ENCODE results near the gene YBX3.
"Not testable (repeated sequence)": the region's sequence is repeated elsewhere in the genome, so short reads cannot be mapped to it uniquely, and the experiment has no call there.

YBX3 gene

DNA sequence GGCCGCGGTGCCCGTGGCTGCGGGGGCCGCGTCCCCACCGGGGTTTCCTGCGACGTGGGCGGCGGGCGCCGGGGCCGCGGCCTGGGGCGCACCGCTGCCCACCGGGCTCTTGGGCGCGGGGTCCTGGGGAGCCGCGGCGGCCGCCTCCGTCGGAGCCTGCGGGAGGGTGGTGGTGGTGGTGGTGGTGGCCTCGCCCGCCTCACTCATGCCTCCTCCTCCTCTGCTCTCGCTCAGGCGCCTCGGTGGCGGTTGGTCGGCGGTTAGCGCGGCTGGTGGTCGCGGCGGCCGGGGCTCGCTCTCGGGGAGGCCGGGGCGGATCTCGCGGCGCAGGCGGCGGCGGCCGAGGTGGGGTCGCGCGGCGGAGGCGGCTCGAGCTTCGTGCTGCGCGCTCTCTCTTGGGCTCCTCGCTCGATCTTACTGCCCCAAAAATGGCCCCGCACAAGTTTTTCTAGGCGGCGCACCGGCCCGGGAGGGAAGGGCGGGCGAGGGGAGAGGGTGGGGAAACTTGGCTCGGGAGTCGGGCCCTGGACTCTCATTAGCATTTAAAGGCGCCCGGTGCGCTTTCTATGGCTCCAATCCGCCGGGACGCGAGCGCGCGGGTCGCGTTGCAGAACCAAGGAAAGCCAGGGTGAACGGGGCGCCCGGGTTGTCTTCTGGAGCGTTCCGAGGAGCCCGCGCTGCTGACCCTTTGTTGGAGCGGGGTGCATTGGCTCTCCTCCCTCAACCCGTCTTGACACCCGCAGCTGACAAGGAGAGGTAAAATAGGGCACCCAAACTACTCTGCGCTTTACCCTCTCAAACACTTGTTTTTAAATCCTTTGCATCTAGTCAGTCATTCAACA, at the start of gene YBX3:
TSS of gene YBX3 (minus strand) at position 419 of the 842 bp plus-strand sequence. CDS start at position 207, 212 bp downstream.
- DNase-seq, result peak; percentile 66

DNA sequence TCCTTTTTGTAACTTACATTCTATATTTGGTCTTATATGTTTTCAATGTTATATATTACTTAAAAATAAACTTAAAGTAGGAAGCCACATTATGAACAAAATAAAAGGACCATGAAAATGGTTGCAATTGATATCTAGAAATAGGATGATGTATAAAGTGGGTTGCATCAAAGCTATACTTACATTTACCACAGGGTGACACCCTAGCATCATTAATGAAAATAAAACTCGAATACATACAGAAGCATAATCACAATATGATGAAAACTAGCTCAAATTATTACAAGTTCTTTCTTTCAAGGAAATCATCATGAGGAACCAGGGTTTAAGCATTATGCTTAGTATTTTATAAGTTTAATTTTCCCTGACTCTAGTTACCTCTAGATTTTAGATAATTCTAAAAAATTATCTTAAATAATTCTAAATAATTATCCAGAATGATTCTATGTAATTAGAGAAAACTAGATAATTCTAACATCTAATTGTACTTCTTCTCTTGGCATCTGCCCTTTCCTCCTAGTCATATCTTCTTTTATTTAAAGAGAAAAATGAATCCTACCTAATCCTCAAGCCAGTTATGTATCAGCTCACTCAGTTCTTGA, 48.1 kb upstream of the YBX3 start:
- DNase-seq, result peak; percentile 4

DNA sequence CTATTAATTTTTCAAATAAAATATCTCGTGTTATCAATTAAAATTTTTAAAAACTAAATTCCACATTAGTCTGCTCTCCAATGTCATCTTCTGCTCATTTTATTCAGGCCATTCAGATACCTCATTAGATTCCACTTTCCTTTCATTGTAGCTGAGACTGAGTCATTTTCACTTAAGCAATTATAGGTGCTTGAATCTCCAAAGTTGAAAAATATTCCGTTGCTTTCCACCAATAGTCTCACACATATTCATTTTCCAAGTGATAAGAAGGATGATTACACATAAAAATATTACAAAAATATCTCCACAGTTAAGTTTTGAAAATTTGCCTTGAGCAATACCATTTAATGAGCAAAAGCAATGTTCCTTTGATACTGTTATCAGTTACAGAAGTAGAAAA, 36.5 kb upstream of the YBX3 start:
- DNase-seq, result no peak

DNA sequence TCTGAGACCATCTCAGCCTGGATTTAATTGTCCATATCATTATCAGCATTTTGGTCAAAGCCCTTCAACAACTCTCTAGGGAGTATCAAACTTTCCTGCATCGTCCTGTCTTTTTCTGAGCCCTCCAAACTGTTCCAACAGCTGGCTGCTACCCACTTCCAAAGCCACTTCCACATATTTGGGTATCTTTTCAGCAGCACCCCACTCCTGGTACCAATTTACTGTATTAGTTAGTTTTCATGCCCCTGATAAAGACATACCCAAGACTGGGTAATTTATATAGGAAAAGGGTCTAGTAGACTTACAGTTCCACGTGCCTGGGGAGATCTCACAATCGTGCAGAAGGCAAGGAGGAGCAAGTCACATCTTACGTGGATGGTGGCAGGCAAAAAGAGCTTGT, 33.1 kb upstream of the YBX3 start:
- no peak for DNase-seq

DNA sequence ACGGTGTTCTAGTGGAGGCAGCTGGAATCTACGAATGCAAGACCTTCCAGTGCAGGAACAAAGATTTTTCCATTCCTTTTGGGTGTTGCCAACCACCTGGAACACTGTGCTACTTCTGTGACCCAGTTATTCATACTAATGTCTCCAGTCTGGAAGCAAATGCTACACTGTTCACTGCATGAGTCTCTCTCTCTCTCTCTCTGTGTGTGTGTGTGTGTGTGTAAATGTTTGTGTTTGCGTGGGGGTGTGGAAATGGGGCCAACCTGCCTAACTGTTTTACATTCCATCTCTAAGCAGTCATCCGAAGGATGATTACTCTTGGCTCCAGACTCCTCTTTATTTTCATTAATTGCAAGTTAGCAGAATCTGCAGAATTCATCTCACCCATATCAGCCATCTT, 29.9 kb upstream of the YBX3 start:
- DNase-seq, result no peak

DNA sequence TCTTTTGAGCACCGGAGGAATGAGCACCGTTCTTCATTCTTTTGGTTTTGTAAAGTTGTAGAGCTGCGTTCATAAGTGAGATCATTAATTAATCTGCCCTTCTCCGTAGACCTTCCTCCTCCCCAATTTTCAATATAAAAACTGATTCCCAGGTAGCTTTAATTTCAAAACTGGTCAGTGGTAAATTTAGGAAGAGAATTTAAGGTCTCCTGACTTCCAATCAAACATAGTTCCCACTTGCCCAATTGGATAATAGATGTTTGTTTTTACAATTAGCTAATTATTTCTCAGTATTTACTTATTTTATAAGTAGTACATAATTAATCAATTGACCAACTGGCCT, 27.2 kb upstream of the YBX3 start:
- no peak for DNase-seq

DNA sequence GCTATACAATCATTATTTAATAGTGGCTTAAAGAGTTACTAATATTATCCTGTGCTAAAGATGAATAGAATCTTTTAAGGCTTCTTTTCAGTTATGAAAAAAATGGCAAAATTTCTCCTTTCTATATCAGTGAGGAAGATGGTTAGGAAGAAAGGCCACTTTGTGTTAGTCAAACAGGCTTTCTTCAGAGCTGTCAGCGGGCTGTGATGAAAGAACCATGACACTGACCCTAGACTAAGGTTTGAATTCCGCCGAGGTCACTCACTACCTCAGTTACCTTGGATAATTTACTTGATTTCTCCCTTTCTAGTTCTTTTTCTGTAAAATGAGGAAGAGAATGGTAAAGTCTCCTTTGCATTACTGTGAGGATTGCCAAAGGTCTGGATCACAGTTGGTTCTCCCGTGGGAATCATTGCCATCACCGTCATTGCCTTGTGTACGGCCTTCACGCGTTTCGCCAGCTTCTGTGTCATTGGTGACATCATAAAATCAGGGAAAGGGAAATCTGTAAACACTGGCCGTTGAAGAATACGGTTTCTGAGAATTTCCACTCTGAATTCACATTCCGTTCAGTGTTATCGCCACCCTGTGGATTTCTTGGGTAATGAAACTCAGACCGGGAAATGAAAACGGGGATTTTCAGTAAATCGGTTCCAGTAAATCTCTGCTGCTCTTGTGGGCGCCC, 26.7 kb upstream of the YBX3 start:
- peak; percentile 93 for DNase-seq

DNA sequence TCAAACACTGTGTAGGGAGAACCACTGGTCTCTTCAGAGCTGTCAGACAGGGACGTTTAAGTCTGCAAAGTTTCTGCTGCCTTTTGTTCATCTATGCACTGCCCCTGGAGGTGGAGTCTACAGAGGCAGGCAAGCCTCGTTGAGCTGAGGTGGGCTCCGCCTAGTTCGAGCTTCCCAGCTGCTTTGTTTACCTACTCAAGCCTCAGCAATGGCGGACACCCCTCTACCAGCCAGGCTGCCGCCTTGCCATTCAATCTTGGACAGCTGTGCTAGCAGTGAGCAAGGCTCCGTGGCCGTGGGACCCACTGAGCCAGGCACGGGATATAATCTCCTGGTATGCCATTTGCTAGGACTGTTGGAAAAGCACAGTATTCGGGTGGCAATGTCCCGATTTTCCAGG, 24.6 kb upstream of the YBX3 start:
- no peak for DNase-seq

DNA sequence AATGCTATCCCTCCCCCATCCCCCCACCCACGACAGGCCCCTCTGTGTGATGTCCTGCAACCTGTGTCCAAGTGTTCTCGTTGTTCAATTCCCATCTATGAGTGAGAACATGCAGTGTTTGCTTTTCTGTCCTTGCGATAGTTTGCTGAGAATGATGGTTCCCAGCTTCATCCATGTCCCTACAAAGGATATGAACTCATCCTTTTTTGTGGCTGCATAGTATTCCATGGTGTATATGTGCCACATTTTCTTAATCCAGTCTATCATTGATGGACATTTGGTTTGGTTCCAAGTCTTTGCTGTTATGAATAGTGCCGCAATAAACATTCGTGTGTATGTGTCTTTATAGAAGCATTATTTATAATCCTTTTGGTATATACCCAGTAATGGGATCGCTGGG, 20.3 kb upstream of the YBX3 start:
- DNase-seq, result not testable (repeated sequence)

DNA sequence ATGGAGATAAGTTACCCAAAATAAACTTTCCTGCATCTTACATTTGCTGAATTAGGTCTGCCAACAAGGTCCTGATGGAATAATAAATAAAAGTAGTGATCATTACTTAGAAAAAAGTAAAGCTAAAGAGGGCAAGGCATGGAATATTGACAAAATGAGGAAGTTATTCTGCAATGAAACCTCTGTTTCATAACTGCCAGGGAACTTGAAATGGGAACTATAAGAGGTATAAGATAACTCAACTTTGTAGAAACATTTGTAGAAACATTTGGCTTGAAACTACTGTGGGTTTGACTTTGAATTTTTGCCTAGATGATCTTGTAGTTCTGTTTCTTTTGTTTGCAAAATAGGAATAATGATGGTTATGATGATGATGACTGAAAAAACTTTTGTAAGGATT, 18.7 kb upstream of the YBX3 start:
- no peak for DNase-seq

DNA sequence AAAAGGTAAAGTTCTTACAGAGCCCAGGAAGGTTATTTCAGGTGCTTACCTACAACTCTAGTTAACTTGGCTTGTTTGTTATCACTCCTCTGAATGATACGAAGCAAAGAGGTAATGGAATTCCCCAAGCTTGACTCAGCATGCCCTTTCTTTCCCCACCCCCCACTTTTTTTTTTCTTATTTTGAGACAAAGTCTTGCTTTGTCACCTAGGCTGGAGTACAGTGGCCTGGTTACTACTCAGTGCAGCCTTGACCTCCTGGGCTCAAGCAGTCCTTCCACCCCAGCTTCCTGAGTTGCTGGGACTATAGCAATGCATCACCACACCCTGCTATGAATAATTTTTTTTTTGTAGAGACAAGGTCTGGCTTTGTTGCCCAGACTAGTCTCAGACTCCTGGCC, 17.1 kb upstream of the YBX3 start:
- no peak for DNase-seq

DNA sequence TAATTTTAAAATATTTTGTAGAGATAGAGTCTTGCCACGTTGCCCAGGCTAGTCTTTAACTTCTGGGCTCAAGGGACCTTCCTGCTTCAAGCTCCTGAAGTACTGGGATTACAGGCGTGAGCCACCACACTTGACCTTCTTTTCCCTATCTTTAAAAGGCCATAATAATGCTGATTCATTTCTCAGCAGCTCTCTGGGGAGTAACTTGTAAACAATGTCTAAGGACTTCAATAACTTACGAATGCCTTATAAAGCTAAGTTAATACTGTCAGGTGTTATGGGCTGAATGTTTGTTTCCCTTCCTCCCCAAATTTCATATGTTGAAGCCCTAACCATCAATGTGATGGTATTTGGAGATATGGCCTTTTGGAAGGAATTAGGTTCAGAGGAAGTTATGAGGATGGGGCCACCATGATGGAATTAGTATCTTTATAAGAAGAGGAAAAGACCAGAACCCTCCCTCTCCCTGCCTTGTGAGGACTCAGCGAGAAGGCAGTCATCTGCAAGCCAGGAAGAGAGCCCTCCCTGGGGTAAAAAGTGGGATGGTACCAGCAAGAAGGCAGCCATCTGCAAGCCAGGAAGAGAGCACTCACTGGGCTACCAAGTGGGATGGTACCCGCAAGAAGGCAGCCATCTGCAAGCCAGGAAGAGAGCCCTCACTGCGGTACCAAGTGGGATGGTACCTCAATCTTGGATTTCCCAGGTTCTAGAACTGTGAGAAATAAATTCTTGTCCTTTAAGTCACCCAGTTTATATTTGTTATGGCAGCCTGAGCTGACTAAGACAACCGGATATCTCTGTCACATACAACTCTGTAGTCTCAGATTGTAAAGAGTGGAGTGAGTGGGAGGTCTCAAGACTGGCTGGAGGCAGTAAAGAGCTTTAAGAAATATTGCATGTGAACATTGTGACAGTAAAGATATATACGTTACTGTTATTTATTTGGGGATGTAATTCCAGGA, 16.3 kb upstream of the YBX3 start:
- DNase-seq, result no peak

DNA sequence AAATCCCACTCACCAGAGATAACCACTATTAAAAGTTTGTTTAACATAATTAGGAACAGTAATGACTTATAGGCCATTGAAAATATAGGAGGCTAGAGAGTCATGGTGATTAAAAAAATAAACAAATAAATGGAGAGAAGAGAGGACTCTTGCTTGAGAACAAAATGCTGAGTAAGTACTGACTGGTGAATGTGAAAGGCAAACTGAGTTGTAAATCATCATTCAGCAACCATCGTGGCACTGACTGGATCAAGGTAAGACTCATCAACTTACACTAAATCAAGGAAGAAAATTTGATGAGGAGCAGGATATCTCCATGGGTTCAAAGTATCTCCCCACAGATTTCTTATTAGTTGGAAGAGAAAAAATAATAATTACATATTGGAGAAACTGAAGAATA, 14.1 kb upstream of the YBX3 start:
- no peak for DNase-seq

DNA sequence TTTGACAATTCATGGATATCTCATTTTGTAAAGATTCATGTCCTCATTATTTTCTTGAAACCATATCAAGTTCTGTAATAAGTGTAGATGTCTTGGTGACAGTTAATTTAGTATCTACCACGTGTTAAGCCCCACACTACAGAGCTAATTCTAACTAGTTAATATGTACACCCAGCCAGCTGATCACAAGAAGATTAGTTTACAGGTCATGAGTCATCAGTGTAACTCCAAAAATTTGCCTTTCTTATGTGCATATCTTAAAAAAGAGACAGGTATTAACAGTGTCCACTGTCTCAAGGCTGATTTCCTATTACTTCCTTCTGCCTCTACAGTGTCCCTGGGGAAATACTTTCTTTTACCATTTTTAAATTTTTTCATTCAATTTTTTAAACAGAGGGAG, 13.3 kb upstream of the YBX3 start:
- DNase-seq, result no peak

DNA sequence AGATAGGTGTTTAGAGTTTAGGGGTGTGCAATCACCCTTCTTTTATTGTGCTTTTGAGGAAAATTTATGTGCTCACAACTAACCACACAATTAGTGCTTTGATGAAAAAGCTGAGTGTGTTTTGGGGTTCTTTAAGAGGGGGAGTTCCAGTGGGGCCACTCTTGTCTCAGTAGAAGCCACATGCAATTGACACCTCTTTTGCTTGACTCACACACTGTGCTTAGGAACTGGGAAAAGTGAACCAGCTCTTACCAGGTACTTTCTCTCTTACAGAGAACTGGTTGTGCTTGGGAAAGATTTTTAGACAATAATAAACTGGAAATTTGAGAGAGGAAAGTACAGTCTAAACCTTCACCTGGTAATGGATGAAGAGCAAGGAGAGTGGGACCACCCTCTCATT, 12.3 kb upstream of the YBX3 start:
- DNase-seq, result no peak

DNA sequence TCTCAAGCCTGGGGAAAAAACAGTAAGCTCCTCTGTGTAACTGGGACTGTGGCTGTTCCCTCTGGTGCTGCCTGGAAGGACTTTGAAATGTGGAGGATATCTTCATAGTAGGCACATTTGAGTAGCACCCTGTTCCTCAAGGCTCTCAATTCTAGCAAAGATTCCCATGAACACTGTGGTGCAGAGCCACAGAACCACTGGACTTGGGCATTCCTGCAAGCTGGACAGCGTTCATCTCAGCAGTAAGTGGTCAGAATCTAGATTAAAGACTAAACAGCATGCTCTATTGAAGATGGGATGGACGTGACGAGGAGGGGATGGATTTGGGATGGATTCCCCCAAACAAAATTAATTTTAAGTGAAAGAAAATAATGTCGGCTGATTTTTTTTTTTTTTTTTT, 9.4 kb upstream of the YBX3 start:
- DNase-seq, result no peak

DNA sequence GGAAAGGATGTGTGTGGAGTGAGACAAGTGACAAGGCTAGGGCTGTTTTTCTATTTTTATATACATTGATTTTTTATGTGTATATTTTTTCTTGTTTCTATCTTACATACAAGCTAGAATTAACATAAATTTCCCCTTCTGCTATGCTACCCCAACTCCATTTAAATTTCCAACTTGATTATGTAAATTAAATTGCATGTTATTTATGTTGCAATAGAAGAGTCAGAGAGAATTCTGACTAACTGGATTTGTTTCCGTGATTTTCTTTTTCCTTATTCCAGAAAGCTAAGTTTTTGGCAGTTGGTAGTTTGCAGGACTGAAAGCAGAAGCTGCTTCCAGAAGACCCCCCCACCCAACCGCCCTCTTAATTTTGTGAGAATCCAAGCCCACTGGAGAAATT, 8.9 kb upstream of the YBX3 start:
- DNase-seq, result no peak

DNA sequence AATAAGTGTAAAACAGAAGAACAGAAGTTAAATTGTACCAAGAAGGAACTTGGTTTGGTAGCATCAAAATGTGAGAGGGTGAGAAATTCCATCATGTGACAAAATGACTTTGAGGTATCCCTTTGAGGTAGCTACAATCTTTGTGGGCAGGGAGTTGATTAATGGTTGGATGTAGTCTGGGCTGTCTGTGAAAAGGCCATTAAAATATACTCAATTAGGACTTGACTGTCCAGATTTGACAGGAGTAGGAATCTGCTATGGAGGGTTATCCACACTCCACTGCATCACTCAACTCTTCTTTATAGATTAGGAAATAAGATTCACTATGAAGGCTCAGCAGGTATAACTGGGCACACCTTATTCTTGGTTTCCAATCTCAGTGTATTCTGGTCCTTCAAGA, 7.4 kb upstream of the YBX3 start:
- no peak for DNase-seq

DNA sequence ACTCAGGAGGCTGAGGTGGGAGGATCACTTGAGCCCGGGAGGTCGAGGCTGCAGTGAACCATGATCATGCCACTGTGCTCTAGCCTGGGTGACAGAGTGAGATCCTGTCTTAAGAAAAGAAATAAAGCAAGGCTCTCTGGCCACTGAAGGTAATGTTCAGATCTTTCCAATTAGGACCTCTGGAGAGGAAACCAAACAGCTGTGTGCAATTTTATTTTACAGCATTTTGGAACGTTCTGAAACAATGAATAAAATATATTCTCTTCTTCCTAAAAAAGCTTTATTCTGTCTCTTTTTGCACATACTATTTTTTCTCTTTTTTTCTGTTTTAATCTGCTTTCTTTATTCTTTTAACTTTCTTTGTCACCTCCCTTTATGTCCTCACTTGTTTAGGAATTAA, 5.0 kb upstream of the YBX3 start:
- DNase-seq, result no peak

DNA sequence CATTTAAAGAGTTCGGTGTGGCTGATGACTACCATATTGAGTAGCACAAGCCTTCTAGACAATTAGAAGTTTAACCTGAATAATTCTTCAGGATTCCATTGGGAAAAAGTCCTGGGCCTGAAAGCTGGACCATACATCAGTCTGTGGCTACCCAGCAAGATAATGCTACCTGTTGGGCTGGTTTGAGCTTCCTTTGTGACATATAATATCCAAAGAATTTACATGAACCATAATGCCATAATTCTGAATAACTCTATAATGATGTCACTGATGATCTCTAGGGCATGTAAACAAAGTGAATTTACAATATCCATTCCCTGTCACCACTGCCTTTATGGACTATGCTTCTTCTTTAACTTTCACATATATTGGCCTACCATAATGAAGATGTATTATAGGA, 3.8 kb upstream of the YBX3 start:
- DNase-seq, result no peak

DNA sequence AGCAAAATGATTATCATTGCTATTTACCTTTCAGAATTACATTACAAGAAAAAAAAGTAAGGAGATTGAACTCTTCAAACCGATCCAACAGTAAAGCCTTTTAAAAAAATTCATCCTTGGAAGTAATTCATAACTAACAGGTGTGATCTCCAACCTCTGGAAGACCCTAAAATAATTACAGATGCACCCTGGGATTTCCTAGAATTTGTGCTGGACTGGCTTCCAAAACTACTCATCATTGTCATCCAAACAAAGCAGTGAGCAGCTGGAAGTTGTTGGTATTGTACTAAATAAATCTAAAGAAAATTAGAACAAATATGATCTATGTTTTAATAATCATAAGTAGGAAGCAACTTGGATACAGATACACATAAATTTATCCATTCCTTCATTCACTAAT, 1.9 kb upstream of the YBX3 start:
- DNase-seq, result no peak

DNA sequence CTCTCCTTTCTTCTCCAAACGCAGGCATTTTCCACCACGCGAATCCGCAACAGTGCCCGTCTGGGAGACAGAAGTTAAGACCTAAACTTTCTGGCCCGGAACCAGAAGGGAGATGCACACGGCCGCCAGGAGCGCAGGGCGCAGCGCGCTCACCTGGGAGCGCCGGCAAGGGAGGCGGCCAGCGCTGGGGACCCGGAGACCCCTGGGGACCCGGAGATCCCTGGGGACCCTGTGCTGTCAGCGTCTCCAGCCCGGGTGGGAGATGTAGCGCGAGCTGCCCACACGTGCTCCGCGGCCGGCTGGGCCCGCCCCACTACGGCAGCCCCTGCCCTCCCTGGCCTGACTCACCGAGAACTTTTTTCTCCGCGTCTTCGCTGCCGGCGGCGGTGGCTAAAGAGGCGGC, 620 bp downstream of the YBX3 start:
- no peak for DNase-seq

Data from midbrain (tissue), 1 donor.